Subcutaneous abdominal adipose tissue (tissue), 5 donors: ENCODE results near the gene PDGFRA.

Experiments used
- H3K27ac ChIP-seq: one replicate; pipeline ENCODE4 v1.7.0; 2013; ENCODE audit warnings: low read depth, mild to moderate bottlenecking, inconsistent platforms, low read length, moderate library complexity
- H3K27me3 ChIP-seq, 5 donors: one replicate each; pipeline ENCODE4 v1.7.0; 2013; ENCODE audit warnings: low read length in 5 of 5, inconsistent platforms in 1 of 5; ENCODE audit not compliant: control insufficient read depth in 5 of 5, insufficient read depth in 4 of 5
- H3K36me3 ChIP-seq, 5 donors: one replicate each; pipeline ENCODE4 v1.7.0; 2013; ENCODE audit warnings: low read length in 5 of 5; ENCODE audit not compliant: control insufficient read depth in 5 of 5, insufficient read depth in 5 of 5
- H3K4me1 ChIP-seq, 5 donors: one replicate each; pipeline ENCODE4 v1.7.0; 2013; ENCODE audit warnings: low read length in 5 of 5, mild to moderate bottlenecking in 3 of 5, moderate library complexity in 1 of 5; ENCODE audit not compliant: control insufficient read depth in 5 of 5, insufficient read depth in 5 of 5
- H3K4me3 ChIP-seq, 5 donors: one replicate each; pipeline ENCODE4 v1.7.0; 2013; ENCODE audit warnings: low read length in 5 of 5, low read depth in 1 of 5
- H3K9ac ChIP-seq, 5 donors: one replicate each; pipeline ENCODE4 v1.7.0; 2013; ENCODE audit warnings: low read length in 5 of 5, mild to moderate bottlenecking in 4 of 5, moderate library complexity in 3 of 5
- H3K9me3 ChIP-seq, 5 donors: one replicate each; pipeline ENCODE4 v1.7.0; 2013; ENCODE audit warnings: low read length in 5 of 5; ENCODE audit not compliant: control insufficient read depth in 5 of 5
- donor health status: healthy.
- donor health status: healthy.
- donor health status: healthy.
- donor health status: healthy.
- donor health status: healthy.

PDGFRA gene

DNA sequence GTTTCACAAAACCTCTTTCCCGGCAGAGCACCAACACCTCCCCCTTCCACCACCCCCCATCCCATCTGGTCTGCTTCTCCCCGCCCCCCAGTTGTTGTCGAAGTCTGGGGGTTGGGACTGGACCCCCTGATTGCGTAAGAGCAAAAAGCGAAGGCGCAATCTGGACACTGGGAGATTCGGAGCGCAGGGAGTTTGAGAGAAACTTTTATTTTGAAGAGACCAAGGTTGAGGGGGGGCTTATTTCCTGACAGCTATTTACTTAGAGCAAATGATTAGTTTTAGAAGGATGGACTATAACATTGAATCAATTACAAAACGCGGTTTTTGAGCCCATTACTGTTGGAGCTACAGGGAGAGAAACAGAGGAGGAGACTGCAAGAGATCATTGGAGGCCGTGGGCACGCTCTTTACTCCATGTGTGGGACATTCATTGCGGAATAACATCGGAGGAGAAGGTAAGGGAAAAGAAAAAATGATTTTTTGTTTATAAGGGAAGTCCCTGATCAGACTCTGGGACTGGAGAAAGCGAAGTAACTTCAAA is at the start of gene PDGFRA:
TSS of gene PDGFRA (plus strand) at position 333 of the 541 bp plus-strand sequence. CDS start 29,476 bp downstream, outside the sequence.
- Histone ChIP-seq H3K4me1 (peaks cover 1 to 73% (median 71%) of the 10 kb centered on the region in 5 donors), H3K27ac (peak within 1 kb of the TSS; percentile 40)

DNA sequence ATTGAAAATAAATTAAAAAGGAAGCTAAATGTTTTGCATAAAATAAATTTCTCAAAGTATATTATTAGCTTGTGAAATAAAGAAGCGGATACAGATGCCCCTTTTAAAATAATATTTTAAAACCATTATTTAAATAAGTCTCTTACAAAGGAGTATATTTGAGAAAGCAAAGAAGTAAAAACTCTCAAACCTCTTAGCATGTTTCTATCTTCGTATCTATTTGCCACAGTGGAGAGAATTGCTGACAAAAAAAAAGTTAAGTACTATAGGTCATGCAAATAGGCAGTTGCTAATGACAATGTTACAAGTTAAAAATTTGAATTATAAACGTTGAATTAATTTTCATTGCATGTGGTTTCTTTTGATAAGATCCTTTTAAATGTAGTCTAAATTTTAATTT is 44.5 kb upstream of the PDGFRA start:
- no peaks in the 10 kb centered on the region for H3K27me3 ChIP-seq
- peaks cover 0 to 5% (median 3%) of the 10 kb centered on the region in 5 donors for H3K4me1 ChIP-seq
- no peaks in the 10 kb centered on the region for H3K36me3 ChIP-seq
- H3K9ac ChIP-seq, result no peak overlapping the region
- no peak overlapping the region for H3K27ac ChIP-seq
- no peaks in the 10 kb centered on the region for H3K9me3 ChIP-seq
- no peak overlapping the region for H3K4me3 ChIP-seq

More for the DNA sequence above, at the start of gene PDGFRA:
- Histone ChIP-seq H3K9ac (peak within 1 kb of the TSS in 2 of 5 donors; percentile 43 to 47), H3K4me3 (peak within 1 kb of the TSS; percentile 63 to 74 (median 65)), H3K9me3 (no peaks in the 10 kb centered on the region), H3K27me3 (peaks cover 50 to 79% (median 70%) of the 10 kb centered on the region in 5 donors), H3K36me3 (no peaks in the 10 kb centered on the region)

DNA sequence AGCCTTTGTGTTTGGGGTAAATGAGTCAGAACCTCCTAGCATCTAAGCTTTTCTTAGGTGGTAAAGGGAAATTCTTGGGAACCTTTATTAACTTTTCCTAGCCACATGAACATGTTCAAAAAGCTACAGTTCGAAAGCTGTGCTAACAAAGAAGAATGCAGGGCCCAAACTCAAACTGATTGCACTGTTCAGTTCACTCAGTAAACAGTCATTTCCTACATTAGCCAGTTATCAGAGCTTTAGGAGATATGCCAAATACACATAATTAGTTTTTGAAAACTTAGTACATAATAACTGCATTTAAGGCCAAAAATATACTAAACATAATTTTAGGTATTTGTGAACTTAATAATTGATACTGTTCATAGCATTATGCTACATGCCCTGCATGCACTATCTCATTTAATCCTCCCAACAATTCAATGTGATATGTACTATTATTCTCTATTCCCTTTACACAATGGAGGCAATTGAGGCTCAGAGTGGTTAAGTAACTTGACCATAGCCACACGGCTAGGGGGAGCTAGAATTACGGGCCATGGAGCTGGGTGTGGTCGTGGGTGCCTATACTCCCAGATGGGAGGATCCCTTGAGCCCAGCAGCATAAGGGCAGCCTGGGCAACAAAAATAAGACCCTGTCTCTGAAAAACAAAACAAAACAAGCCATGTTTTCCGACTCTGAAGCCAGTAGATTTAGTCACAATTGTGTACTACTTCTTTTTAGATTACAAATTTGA is 43.9 kb upstream of the PDGFRA start:
- no peaks in the 10 kb centered on the region for H3K27me3 ChIP-seq
- no peaks in the 10 kb centered on the region for H3K9me3 ChIP-seq
- peaks cover 0 to 5% (median 3%) of the 10 kb centered on the region in 5 donors for H3K4me1 ChIP-seq
- H3K27ac ChIP-seq, result no peak overlapping the region
- no peak overlapping the region for H3K9ac ChIP-seq
- H3K4me3 ChIP-seq, result no peak overlapping the region
- H3K36me3 ChIP-seq, result no peaks in the 10 kb centered on the region

DNA sequence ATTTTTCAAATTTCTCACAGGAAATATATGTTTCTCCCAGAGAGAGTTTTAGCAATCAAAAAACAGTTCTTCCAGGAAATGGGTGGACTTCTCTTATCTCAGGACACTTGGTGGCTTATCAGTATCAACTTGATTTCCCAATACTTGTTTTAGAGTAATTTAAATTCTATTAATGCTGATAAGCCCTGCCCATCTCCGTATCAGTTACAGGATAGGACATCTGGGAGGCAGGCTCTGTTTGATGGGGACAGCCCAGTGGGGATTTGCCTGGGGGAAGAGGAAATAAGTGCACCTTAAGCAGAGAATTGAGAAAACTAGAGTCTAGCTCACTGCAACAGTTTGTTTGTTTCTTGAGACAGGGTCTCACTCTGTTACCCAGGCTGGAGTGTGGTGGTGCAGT is 43.2 kb upstream of the PDGFRA start:
- Histone ChIP-seq H3K36me3 (no peaks in the 10 kb centered on the region), H3K27ac (no peak overlapping the region), H3K9ac (no peak overlapping the region), H3K4me1 (peaks cover 0 to 5% (median 3%) of the 10 kb centered on the region in 5 donors), H3K9me3 (no peaks in the 10 kb centered on the region), H3K4me3 (no peak overlapping the region), H3K27me3 (no peaks in the 10 kb centered on the region)

DNA sequence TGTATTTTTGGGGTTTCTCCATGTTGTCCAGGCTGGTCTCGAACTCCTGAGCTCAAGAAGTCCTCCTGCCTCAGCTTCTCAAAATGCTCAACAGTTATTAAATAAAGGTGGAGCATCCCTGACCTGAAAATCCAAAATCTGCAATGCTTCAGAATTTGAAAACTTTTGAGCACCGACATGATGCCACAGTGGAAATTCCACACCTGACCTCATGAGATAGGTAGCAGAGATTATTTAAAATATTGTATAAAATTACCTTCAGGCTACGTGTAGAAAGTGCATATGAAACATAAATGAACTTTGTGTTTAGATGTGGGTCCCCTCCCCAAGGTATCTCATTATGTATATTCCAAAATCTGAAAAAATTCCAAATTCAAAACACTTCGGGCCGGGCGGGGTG is 42.7 kb upstream of the PDGFRA start:
- peaks cover 0 to 5% (median 3%) of the 10 kb centered on the region in 5 donors for H3K4me1 ChIP-seq
- no peaks in the 10 kb centered on the region for H3K9me3 ChIP-seq
- no peak overlapping the region for H3K27ac ChIP-seq
- no peak overlapping the region for H3K4me3 ChIP-seq
- H3K27me3 ChIP-seq, result no peaks in the 10 kb centered on the region
- H3K9ac ChIP-seq, result no peak overlapping the region
- no peaks in the 10 kb centered on the region for H3K36me3 ChIP-seq

DNA sequence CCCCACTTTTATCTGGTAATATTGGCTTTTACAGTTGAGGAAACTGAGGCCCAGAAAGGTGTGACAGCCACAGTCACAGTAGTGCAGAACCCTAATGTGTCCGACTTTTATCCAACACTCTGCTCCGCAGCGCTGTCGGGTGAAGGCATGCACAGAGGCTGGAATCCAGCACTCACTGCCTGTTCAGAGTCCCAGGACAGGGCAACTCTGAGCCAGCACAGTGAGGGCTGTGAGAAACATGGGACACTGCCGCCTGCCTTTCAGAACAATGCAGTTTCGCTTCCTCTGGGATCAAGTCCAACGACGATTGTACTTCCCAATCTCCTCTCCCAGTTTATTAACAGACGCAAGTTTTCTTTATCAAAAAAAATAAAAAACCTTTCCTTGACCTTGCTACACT is 41.9 kb upstream of the PDGFRA start:
- no peak overlapping the region for H3K27ac ChIP-seq
- H3K9me3 ChIP-seq, result no peaks in the 10 kb centered on the region
- H3K4me1 ChIP-seq, result peaks cover 0 to 5% (median 3%) of the 10 kb centered on the region in 5 donors
- H3K9ac ChIP-seq, result no peak overlapping the region
- H3K27me3 ChIP-seq, result no peaks in the 10 kb centered on the region
- H3K36me3 ChIP-seq, result no peaks in the 10 kb centered on the region
- no peak overlapping the region for H3K4me3 ChIP-seq

DNA sequence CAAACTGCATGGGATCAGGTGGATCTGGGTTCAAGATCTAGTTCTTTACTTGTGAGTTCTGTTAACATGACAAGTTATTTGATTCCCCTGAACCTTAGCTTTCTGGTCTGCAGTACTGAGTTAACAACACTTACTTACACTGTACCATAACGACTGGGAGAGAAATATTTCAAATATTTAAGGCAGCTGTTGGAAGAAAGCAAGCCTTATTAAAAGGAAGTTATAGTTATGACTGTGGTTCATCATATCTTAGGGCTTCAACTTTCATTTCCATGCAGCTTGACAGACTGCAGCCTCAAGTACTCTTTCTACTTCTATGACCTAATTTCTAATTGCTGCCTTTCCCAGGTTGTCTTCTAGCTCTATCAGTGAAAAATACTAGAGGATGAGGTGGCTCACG is 40.0 kb upstream of the PDGFRA start:
- Histone ChIP-seq H3K9me3 (peaks cover 0 to 3% (median 0%) of the 10 kb centered on the region in 5 donors), H3K36me3 (no peaks in the 10 kb centered on the region), H3K27me3 (no peaks in the 10 kb centered on the region), H3K4me1 (peaks cover 0 to 5% (median 3%) of the 10 kb centered on the region in 5 donors), H3K4me3 (no peak overlapping the region), H3K9ac (no peak overlapping the region), H3K27ac (no peak overlapping the region)

DNA sequence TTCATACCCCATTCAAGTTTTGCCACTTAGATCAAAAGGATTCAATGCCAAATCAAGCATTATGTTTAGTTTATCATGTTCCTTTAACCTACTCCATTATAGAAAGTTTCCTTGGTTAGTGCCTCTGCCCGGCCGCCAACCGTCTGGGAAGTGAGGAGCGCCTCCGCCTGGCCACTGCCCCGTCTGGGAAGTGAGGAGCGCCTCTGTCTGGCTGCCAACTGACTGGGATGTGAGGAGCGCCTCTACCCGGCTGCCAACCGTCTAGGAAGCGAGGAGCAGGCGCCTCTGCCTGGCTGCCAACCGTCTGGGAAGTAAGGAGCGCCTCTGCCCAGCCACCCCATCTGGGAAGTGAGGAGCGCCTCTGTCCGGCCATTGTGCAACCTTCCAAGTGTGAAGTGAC is 36.3 kb upstream of the PDGFRA start:
- Histone ChIP-seq H3K9me3 (peaks cover 0 to 3% (median 0%) of the 10 kb centered on the region in 5 donors), H3K4me1 (peaks cover 0 to 2% (median 0%) of the 10 kb centered on the region in 5 donors), H3K4me3 (no peak overlapping the region), H3K27me3 (no peaks in the 10 kb centered on the region), H3K9ac (no peak overlapping the region), H3K36me3 (no peaks in the 10 kb centered on the region), H3K27ac (no peak overlapping the region)

DNA sequence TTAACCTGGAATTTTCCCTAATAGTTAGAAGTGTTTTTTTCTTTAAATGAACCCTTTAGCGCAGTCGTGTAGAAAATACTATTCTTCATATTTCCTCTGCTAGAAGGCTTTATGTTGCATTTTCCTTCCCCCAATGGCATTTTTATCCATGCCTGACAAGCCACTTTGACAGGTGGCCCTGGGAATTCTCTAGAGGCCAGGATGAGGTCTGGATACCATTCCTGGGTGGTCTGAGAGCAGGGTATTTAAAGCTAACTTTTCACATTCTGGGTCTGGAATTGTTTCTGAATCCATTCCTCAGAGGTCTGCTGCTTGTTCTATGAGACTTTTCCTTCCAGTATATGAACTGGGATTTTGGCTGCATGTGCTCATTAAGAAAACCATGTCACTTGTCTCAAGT is 31.2 kb upstream of the PDGFRA start:
- Histone ChIP-seq H3K9me3 (peaks cover 0 to 5% (median 0%) of the 10 kb centered on the region in 5 donors), H3K36me3 (no peaks in the 10 kb centered on the region), H3K27me3 (peaks cover 0 to under 1% (median 0%) of the 10 kb centered on the region in 5 donors), H3K4me1 (peaks cover 0 to 2% (median 0%) of the 10 kb centered on the region in 5 donors), H3K9ac (no peak overlapping the region), H3K27ac (no peak overlapping the region), H3K4me3 (no peak overlapping the region)

DNA sequence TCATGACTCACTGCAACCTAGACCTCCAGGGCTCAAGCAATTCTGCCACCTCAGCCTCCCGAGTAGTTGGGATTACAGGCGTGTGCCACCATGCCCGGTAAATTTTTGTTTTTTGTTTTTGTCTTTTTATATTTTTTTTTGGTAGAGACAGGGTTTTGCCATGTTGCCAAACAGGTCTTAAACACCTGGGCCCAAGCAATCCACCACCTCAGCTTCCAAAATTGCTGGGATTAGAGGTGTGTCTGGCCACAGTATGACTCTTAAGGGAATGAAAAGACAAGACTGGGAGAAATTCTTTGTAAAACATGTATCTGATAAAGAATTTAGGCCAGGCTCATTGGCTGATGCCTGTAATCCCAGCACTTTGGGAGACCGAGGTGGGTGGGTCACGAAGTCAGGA is 29.2 kb upstream of the PDGFRA start:
- no peaks in the 10 kb centered on the region for H3K36me3 ChIP-seq
- H3K9me3 ChIP-seq, result peaks cover 0 to 4% (median 0%) of the 10 kb centered on the region in 5 donors
- no peak overlapping the region for H3K4me3 ChIP-seq
- peaks cover 0 to 2% (median 0%) of the 10 kb centered on the region in 5 donors for H3K4me1 ChIP-seq
- H3K27me3 ChIP-seq, result peaks cover 0 to 3% (median 0%) of the 10 kb centered on the region in 5 donors
- no peak overlapping the region for H3K9ac ChIP-seq
- no peak overlapping the region for H3K27ac ChIP-seq
